Transverse colon (tissue), 4 donors: ENCODE measurements around the gene ATP8B2.

ENCODE experiments used
- CTCF ChIP-seq, 5 experiments: fragments of 200-600 bp in 3 of 5; fragments of 450-650 bp in 2 of 5; sonication (generic) in 3 of 5; IDR thresholded peaks; 1 replicate in 2 of 5; 2 replicates in 3 of 5; pipeline ENCODE4 v1.5.1; 2016 to 2017; ENCODE audit warnings: antibody characterized with exemption in 5 of 5, inconsistent platforms in 3 of 5, mild to moderate bottlenecking in 2 of 5, moderate library complexity in 1 of 5
- POLR2A ChIP-seq: fragments of 450-650 bp; IDR thresholded peaks from one replicate; pipeline ENCODE4 v1.6.1; 2016; ENCODE audit warnings: antibody characterized with exemption, mild to moderate bottlenecking, moderate library complexity
- POLR2AphosphoS5 ChIP-seq, 3 donors: sonication (generic); formaldehyde crosslinking; IDR thresholded peaks; one replicate each; pipeline ENCODE4 v1.6.1; 2016; ENCODE audit warnings: antibody characterized with exemption in 3 of 3

DNA sequence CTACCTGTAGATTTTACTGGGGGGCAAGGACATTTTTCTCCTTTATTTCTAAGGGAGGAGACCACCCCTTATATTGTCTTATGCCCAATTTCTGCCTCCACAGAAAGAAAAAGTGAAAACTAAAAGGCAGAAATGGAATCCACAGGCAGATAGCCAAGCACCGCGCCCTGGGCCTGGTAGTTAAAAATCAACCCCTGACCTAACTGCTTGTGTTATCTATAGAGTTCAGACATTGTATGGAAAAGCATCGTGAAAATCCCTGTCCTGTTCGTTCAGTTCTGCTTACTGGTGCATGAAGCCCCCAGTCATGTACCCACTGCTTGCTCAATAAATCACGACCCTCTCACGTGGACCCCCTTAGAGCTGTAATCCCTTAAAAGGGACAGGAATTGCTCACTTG is 46.1 kb downstream of the ATP8B2 start:
- TF ChIP-seq POLR2AphosphoS5 (IDR thresholded peaks at IDR 0.05) (no peak), CTCF (IDR thresholded peaks at IDR 0.05) (no peak), POLR2A (no peak)
